GM23248 (cell line): ENCODE measurements around the gene DPP9. TPM values are rescaled to one million over a fixed set of nuclear protein-coding genes. Genes with fewer than 3 reads are reported as not detected.

Source experiments
- DNase-seq: peaks from one replicate; pipeline ENCODE4 v3.0.0-alpha.2; 2015
- H2AFZ ChIP-seq: fragments of 200-600 bp; sonication (generic); 2 replicates; pipeline ENCODE4 v1.6.1; 2016; ENCODE audit warnings: antibody characterized with exemption
- H3F3A ChIP-seq: fragments of 200-600 bp; sonication (generic); 2 replicates; pipeline ENCODE4 v1.6.1; 2016; ENCODE audit warnings: mild to moderate bottlenecking, antibody characterized with exemption, mixed run types; ENCODE audit not compliant: insufficient read depth
- H3K27ac ChIP-seq: fragments of 200-600 bp; sonication (generic); 2 replicates; pipeline ENCODE4 v1.5.1; 2016; ENCODE audit warnings: mild to moderate bottlenecking
- H3K27me3 ChIP-seq: fragments of 200-600 bp; sonication (generic); replicated peaks from 2 replicates; pipeline ENCODE4 v1.6.1; 2016; ENCODE audit warnings: mild to moderate bottlenecking; ENCODE audit not compliant: insufficient read depth
- H3K36me3 ChIP-seq: fragments of 200-600 bp; sonication (generic); 2 replicates; pipeline ENCODE4 v1.6.1; 2016; ENCODE audit warnings: low read depth, mild to moderate bottlenecking
- H3K4me1 ChIP-seq: fragments of 200-600 bp; sonication (generic); 2 replicates; pipeline ENCODE4 v1.6.1; 2016; ENCODE audit warnings: mild to moderate bottlenecking; ENCODE audit not compliant: insufficient read depth
- H3K4me2 ChIP-seq: fragments of 200-600 bp; sonication (generic); one replicate; pipeline ENCODE4 v1.6.1; 2016; ENCODE audit warnings: mild to moderate bottlenecking; ENCODE audit not compliant: unreplicated experiment
- H3K4me3 ChIP-seq: fragments of 200-600 bp; sonication (generic); 2 replicates; pipeline ENCODE4 v1.5.1; 2016; ENCODE audit warnings: mild to moderate bottlenecking
- H3K79me2 ChIP-seq: fragments of 200-600 bp; sonication (generic); 2 replicates; pipeline ENCODE4 v1.6.1; 2016; ENCODE audit warnings: mild to moderate bottlenecking; ENCODE audit not compliant: insufficient read depth
- H3K9ac ChIP-seq: fragments of 200-600 bp; sonication (generic); 2 replicates; pipeline ENCODE4 v1.6.1; 2016; ENCODE audit warnings: mild to moderate bottlenecking
- H3K9me2 ChIP-seq: fragments of 200-600 bp; sonication (generic); 2 replicates; pipeline ENCODE4 v1.6.1; 2016; ENCODE audit warnings: mixed run types, mild to moderate bottlenecking, moderate library complexity; ENCODE audit not compliant: insufficient read depth
- H3K9me3 ChIP-seq: fragments of 200-600 bp; sonication (generic); one replicate; pipeline ENCODE4 v1.6.1; 2017; ENCODE audit warnings: low read depth
- H4K20me1 ChIP-seq: fragments of 200-600 bp; sonication (generic); 2 replicates; pipeline ENCODE4 v1.6.0; 2016; ENCODE audit not compliant: insufficient read depth
- EZH2 ChIP-seq: fragments of 200-600 bp; sonication (generic); IDR thresholded peaks from 2 replicates; pipeline ENCODE4 v1.6.1; 2018; ENCODE audit warnings: antibody characterized with exemption, mild to moderate bottlenecking; ENCODE audit not compliant: insufficient read depth, poor library complexity, severe bottlenecking
- EZH2phosphoT487 ChIP-seq: fragments of 200-600 bp; sonication (generic); IDR thresholded peaks from 2 replicates; pipeline ENCODE4 v1.6.1; 2018; ENCODE audit warnings: antibody characterized with exemption, moderate library complexity, mild to moderate bottlenecking, low read depth; ENCODE audit not compliant: insufficient read depth
- WGBS, 2 experiments: methylation state at CpG; one replicate each; pipeline ENCODE4 v1.1.6; 2015 to 2017; ENCODE audit warnings: low lambda C conversion rate in 2 of 2, low coverage in 1 of 2; ENCODE audit errors: missing lambda C conversion rate in 2 of 2; 5-methylcytosine and 5-hydroxymethylcytosine counted together
- in situ Hi-C: fragments of 300-500 bp; cut with MboI; formaldehyde crosslinking; loops from 2 replicates; pipeline ENCODE4 v1.15.0; 2020
- polyA plus RNA-seq: library from polyadenylated mRNA; unstranded; fragments of >200 nt; fragmentation: Nextera tagmentation; extraction: Ambion mirVana; gene quantifications from 2 replicates; pipeline ENCODE4 v1.2.1, GENCODE V29; 2016
- total RNA-seq: library from RNA; depleted of rRNA; stranded (reverse); fragments of >200 nt; shearing (Covaris generic); gene quantifications from 2 replicates; pipeline ENCODE4 v1.2.3, GENCODE V29; 2014

Gene DPP9
- total and polyA plus RNA-seq, 2 experiments from 2014 or later = 33.0 to 50.3 TPM

DNA sequence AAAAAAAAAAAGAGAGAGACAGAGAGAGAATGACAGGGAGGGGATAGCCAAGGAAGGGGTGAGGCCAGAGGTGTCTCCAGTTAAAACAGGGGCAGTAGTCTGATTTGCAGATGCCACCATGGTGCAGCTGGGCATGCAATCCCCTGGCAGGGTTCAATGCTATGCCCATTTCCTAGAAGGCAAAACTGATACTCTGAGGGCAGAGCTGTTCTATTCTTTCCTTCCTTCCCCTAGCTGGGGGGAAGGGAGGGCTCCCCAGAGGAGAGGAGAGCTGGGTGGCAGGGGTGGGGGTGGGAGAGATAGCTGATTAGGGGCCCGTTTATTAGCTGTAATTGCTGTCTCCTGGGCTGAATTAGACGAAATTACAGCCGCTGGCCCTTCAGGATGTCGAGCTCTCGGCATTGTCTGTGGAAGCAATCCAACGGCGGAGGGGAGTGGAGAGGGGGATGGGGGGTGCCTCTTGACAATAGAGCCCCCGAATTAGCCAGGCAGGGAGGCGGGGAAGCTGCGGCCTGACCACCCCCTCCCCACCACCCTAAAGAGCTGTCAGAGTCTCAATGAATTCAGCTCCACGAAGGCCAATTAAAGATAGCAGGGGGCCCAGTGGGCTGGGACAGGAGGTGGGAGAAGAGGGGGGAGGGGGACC, 14.4 kb upstream of the DPP9 start:
- Histone ChIP-seq H3K79me2 (no peaks in the 10 kb centered on the region), H3K4me3 (no peak overlapping the region), H3K9me2 (no peaks in the 10 kb centered on the region), H4K20me1 (no peaks in the 10 kb centered on the region), H2AFZ (no peak overlapping the region), H3K4me2 (no peak overlapping the region), H3K9me3 (no peaks in the 10 kb centered on the region), H3K36me3 (no peaks in the 10 kb centered on the region), H3K9ac (no peak overlapping the region), H3K27ac (no peak overlapping the region), H3K27me3 (no peaks in the 10 kb centered on the region), H3F3A (no peaks in the 10 kb centered on the region), H3K4me1 (0 out of 2 replicates have a peak, but pooled peaks cover 3% of the 10 kb centered on the region)
- in situ Hi-C loops = loop anchor here (10.0 kb wide), 1 partner anchor 47 kb away; no protein-coding TSS in a partner anchor
- TF ChIP-seq EZH2phosphoT487 = no peak
- no peak for TF ChIP-seq EZH2
- DNase-seq = no peak
- WGBS, 2 experiments = 1% methylated on average over 10 to 11 of the region's 11 CpGs

DNA sequence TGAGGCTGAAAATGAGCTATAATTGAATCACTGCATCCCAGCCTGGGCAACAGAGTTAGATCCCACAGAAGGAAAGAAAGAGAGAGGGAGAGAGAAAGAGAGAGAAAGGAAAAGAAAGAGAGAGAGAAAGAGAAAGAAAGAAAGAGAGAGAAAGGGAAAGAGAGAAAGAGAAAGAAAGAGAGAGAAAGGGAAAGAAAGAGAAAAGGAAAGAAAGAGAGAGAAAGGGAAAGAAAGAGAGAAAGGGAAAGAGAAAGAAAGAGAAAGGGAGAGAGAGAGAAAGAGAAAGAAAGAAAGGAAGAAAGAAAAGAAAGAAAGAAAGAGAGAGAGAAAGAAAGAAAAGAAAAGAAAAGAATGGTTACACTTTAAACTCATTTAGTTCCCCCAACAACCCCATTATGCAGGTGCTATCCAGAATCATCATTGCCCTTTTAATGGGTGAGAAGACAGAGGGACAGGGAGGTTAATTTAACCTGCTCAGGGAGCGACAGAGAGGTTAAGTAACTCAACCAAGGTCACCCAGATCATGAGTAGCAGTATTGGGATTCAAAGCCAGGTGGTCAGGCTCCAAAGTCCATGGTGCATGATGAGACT, 10.2 kb upstream of the DPP9 start:
- no peaks in the 10 kb centered on the region for H3K36me3 ChIP-seq
- H4K20me1 ChIP-seq = no peaks in the 10 kb centered on the region
- no peaks in the 10 kb centered on the region for H3K9me3 ChIP-seq
- no peaks in the 10 kb centered on the region for H3K79me2 ChIP-seq
- no peak overlapping the region for H3K27ac ChIP-seq
- TF ChIP-seq EZH2 = no peak
- TF ChIP-seq EZH2phosphoT487 = no peak
- 28 to 42% methylated on average over 1 of the region's 1 CpG for WGBS, 2 experiments
- no peaks in the 10 kb centered on the region for H3K9me2 ChIP-seq
- H3K4me2 ChIP-seq = no peak overlapping the region
- no peaks in the 10 kb centered on the region for H3K27me3 ChIP-seq
- H3K9ac ChIP-seq = no peak overlapping the region
- in situ Hi-C loops = loop anchor here (10.0 kb wide), 1 partner anchor 51 kb away; no protein-coding TSS in a partner anchor
- H3K4me3 ChIP-seq = no peak overlapping the region
- no peak for DNase-seq
- H2AFZ ChIP-seq = no peak overlapping the region
- no peaks in the 10 kb centered on the region for H3F3A ChIP-seq
- H3K4me1 ChIP-seq = no peaks in the 10 kb centered on the region

DNA sequence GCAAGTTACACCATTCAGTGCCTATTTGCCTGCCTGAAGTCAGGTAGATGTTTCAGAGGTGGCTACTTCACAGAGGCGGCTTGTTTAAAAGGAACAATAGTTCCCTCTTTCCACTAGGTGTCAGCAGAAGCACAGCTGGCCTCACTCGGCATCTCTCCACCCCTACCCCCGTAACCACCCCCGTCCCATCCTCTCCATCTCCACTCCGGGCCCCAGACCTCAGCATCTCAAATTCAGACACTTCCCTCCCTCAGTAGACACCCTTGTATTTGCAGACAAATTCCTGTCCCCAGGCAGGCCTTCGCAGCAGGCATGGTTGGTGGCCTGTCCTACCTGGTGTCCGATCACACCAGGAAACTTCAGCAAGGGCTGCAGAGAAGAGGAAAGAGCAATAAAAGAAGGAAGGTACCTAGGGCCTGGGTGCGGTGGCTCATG, 9.1 kb upstream of the DPP9 start:
- H3K79me2 ChIP-seq = no peaks in the 10 kb centered on the region
- no peak for TF ChIP-seq EZH2
- TF ChIP-seq EZH2phosphoT487 = no peak
- no peak overlapping the region for H3K9ac ChIP-seq
- H3K4me3 ChIP-seq = peak overlapping the region; percentile 18; the same call in 1 of the 2 replicates
- H2AFZ ChIP-seq = peak overlapping the region; percentile 35
- H3K9me3 ChIP-seq = no peaks in the 10 kb centered on the region
- H4K20me1 ChIP-seq = no peaks in the 10 kb centered on the region
- H3K4me2 ChIP-seq = peak overlapping the region; percentile 48
- H3K27me3 ChIP-seq = no peaks in the 10 kb centered on the region
- H3F3A ChIP-seq = no peaks in the 10 kb centered on the region
- DNase-seq = peak; percentile 75
- no peak overlapping the region for H3K27ac ChIP-seq
- H3K9me2 ChIP-seq = no peaks in the 10 kb centered on the region
- 18 to 22% methylated on average over 7 to 8 of the region's 8 CpGs for WGBS, 2 experiments
- in situ Hi-C loops = loop anchor here (10.0 kb wide), 1 partner anchor 52 kb away; no protein-coding TSS in a partner anchor
- H3K36me3 ChIP-seq = no peaks in the 10 kb centered on the region
- H3K4me1 ChIP-seq = no peaks in the 10 kb centered on the region

DNA sequence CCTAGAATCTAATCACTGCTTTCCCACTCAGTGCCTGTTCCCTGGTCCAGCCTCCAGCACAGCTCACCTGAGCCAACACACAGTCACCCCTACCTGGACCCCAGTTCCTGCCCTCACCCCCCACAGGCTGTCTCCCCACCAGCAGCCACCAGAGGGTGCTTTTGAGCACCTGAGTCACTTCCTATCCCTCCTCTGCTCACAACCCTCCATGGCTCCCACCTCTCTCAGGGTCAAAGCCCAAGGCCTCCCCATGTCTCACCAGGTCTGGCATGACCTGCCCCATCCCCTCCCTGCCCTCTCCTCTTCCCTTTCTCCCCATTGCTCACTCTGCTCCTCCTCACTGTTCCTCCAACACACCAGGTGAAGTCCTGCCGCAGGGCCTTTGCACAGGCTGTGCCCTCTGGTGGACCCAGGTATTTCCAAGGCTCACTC, 7.1 kb upstream of the DPP9 start:
- in situ Hi-C loops = loop anchor here (10.0 kb wide), 1 partner anchor 54 kb away; no protein-coding TSS in a partner anchor
- Histone ChIP-seq H4K20me1 (no peaks in the 10 kb centered on the region), H3K27ac (no peak overlapping the region), H3K4me2 (no peak overlapping the region), H3K36me3 (no peaks in the 10 kb centered on the region), H3K4me3 (no peak overlapping the region), H2AFZ (no peak overlapping the region), H3K9ac (no peak overlapping the region), H3K9me3 (no peaks in the 10 kb centered on the region), H3K4me1 (no peaks in the 10 kb centered on the region), H3F3A (0 out of 2 replicates have a peak, but pooled peaks cover 1% of the 10 kb centered on the region), H3K79me2 (no peaks in the 10 kb centered on the region), H3K9me2 (no peaks in the 10 kb centered on the region), H3K27me3 (no peaks in the 10 kb centered on the region)
- DNase-seq = peak; percentile 31
- WGBS, 2 experiments = 95 to 100% methylated on average over 1 of the region's 1 CpG
- TF ChIP-seq EZH2 = no peak
- TF ChIP-seq EZH2phosphoT487 = no peak
